Cerebellar cortex (tissue), 1 donor: ENCODE measurements around the gene FRMD4A.
"Not testable (repeated sequence)": the region's sequence is repeated elsewhere in the genome, so short reads cannot be mapped to it uniquely, and the experiment has no call there.

ENCODE experiments used
- DNase-seq: peaks from one replicate; pipeline ENCODE4 v3.0.0-alpha.2; 2015; ENCODE audit warnings: low spot score

FRMD4A gene

GRCh38 chr10:13915710-13916109 lies 415.0 kb downstream of the FRMD4A start:
- DNase-seq = no peak

- peak; percentile 24 for DNase-seq
Observed at GRCh38 chr10:13913897-13914296, 416.8 kb downstream of the FRMD4A start.

GRCh38 chr10:13911821-13912520 lies 418.8 kb downstream of the FRMD4A start:
- no peak for DNase-seq

- DNase-seq = no peak
Observed at GRCh38 chr10:13909516-13910258, 421.0 kb downstream of the FRMD4A start.

- DNase-seq = no peak
Observed at GRCh38 chr10:13908475-13908874, 422.2 kb downstream of the FRMD4A start.

- no peak for DNase-seq
Observed at GRCh38 chr10:13907570-13907969, 423.2 kb downstream of the FRMD4A start.

- DNase-seq = no peak
Observed at GRCh38 chr10:13905281-13905680, 425.4 kb downstream of the FRMD4A start.

- DNase-seq = no peak
Observed at GRCh38 chr10:13904064-13904463, 426.7 kb downstream of the FRMD4A start.

- no peak for DNase-seq
Observed at GRCh38 chr10:13902868-13903587, 427.7 kb downstream of the FRMD4A start.

- no peak for DNase-seq
Observed at GRCh38 chr10:13899941-13900340, 430.8 kb downstream of the FRMD4A start.

GRCh38 chr10:13896146-13896545 lies 434.6 kb downstream of the FRMD4A start:
- not testable (repeated sequence) for DNase-seq

GRCh38 chr10:13894412-13895093 lies 436.2 kb downstream of the FRMD4A start:
- DNase-seq = no peak

GRCh38 chr10:13893926-13894325 lies 436.8 kb downstream of the FRMD4A start:
- no peak for DNase-seq

- no peak for DNase-seq
Observed at GRCh38 chr10:13892871-13893270, 437.9 kb downstream of the FRMD4A start.

GRCh38 chr10:13892001-13892491 lies 438.7 kb downstream of the FRMD4A start:
- DNase-seq = no peak

- DNase-seq = no peak
Observed at GRCh38 chr10:13891128-13892000, 439.4 kb downstream of the FRMD4A start.

GRCh38 chr10:13890233-13891127 lies 440.2 kb downstream of the FRMD4A start:
- peak; percentile 66 for DNase-seq

- no peak for DNase-seq
Observed at GRCh38 chr10:13887761-13888160, 443.0 kb downstream of the FRMD4A start.

GRCh38 chr10:13885238-13885990 lies 445.3 kb downstream of the FRMD4A start:
- DNase-seq = peak; percentile 33
